Vagina (tissue), 2 donors: Measurements from ENCODE around the gene RHEBL1.

Experiments
- CTCF ChIP-seq, 3 experiments: fragments of 450-650 bp in 2 of 3; fragments of 200-600 bp in 1 of 3; sonication (generic) in 1 of 3; IDR thresholded peaks; one replicate each; pipeline ENCODE4 v1.5.1; 2017 to 2019; ENCODE audit warnings: antibody characterized with exemption in 3 of 3, mild to moderate bottlenecking in 2 of 3, moderate library complexity in 2 of 3
- POLR2A ChIP-seq, 2 donors: fragments of 450-650 bp; IDR thresholded peaks; one replicate each; pipeline ENCODE4 v1.6.1; 2017; ENCODE audit warnings: antibody characterized with exemption in 2 of 2, mild to moderate bottlenecking in 2 of 2, moderate library complexity in 2 of 2
- POLR2AphosphoS5 ChIP-seq, 2 donors: sonication (generic); formaldehyde crosslinking; IDR thresholded peaks; one replicate each; pipeline ENCODE4 v1.9.0; 2017; ENCODE audit warnings: antibody characterized with exemption in 2 of 2, mild to moderate bottlenecking in 2 of 2, low read depth in 1 of 2; ENCODE audit not compliant: insufficient read depth in 1 of 2

- no peak for TF ChIP-seq CTCF (IDR thresholded peaks at IDR 0.05)
- no peak for TF ChIP-seq POLR2AphosphoS5 (IDR thresholded peaks at IDR 0.05; ENCODE audit: insufficient read depth in 1 of 2, low read depth in 1 of 2)
- no peak for TF ChIP-seq POLR2A (IDR thresholded peaks at IDR 0.05)
Measured at GRCh38 chr12:49037111-49037946, 32.5 kb downstream of the RHEBL1 start.
